ENCODE measurements around the gene GALNT9.

DNA sequence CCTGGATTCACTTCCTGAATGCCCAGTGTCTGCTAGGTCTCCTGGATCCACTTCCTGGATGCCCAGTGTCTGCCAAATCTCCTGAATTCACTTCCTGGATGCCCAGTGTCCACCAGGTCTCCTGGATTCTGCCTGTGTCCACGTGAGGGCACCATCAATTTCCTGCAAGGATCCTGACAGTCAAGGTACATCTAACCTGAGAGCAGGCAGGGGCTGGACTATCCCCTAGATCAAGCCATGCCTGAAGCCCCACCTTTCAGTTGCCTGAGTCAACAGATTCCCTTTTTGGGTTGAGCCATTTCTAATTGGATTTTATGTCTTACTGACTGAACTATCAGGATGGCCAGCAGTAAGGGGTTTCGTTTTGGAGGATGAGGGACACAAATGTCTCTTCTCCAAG is 49.5 kb downstream of the GALNT9 start:
- TF ChIP-seq BHLHE40 (IDR thresholded peaks at IDR 0.05; ENCODE audit: borderline replicate concordance): no peak
- no peak for TF ChIP-seq CTBP1 (IDR thresholded peaks at IDR 0.05; ENCODE audit: borderline replicate concordance)

Measured in HEK293T (cell line).